EL (cell line): ENCODE measurements around the gene STK17B.
A peak's percentile ranks its signal among the peaks of the same experiment; 100 is the strongest.

Source experiments
- DNase-seq: peaks from one replicate; pipeline ENCODE4 v3.0.0-alpha.2; 2016

Gene STK17B

GRCh38 chr2:196153480-196153879 lies 17.9 kb downstream of the STK17B start:
- no peak for DNase-seq

GRCh38 chr2:196149948-196150347 lies 21.4 kb downstream of the STK17B start:
- DNase-seq: no peak

- no peak for DNase-seq
These were observed 22.6 kb downstream of the STK17B start for GRCh38 chr2:196148736-196149135.

- DNase-seq: no peak
These were observed 26.1 kb downstream of the STK17B start for GRCh38 chr2:196145256-196145655.

- no peak for DNase-seq
These were observed 26.8 kb downstream of the STK17B start for GRCh38 chr2:196144513-196145126.

- DNase-seq: peak; percentile 52
These were observed 27.6 kb downstream of the STK17B start for GRCh38 chr2:196143730-196144131.

- DNase-seq: no peak
These were observed 28.6 kb downstream of the STK17B start for GRCh38 chr2:196142825-196143224.

- no peak for DNase-seq
These were observed 31.2 kb downstream of the STK17B start for GRCh38 chr2:196140213-196140612.

- DNase-seq: peak; percentile 15
These were observed 34.1 kb downstream of the STK17B start for GRCh38 chr2:196137271-196137670.

GRCh38 chr2:196136151-196136550 lies 35.2 kb downstream of the STK17B start:
- peak; percentile 60 for DNase-seq

GRCh38 chr2:196131949-196132925 lies 39.1 kb downstream of the STK17B start:
- no peak for DNase-seq

- peak; percentile 41 for DNase-seq
These were observed 39.9 kb downstream of the STK17B start for GRCh38 chr2:196131384-196131937.

GRCh38 chr2:196130039-196130825 lies 41.1 kb downstream of the STK17B start:
- DNase-seq: no peak

GRCh38 chr2:196128749-196129148 lies 42.6 kb downstream of the STK17B start:
- no peak for DNase-seq

GRCh38 chr2:196125596-196125995 lies 45.8 kb downstream of the STK17B start:
- DNase-seq: no peak

GRCh38 chr2:196123679-196124373 lies 47.6 kb downstream of the STK17B start:
- DNase-seq: peak; percentile 68

GRCh38 chr2:196119926-196120325 lies 51.5 kb downstream of the STK17B start:
- DNase-seq: no peak

- DNase-seq: no peak
These were observed 54.1 kb downstream of the STK17B start for GRCh38 chr2:196117214-196117705.

GRCh38 chr2:196113061-196113974 lies 58.1 kb downstream of the STK17B start:
- DNase-seq: peak; percentile 75

GRCh38 chr2:196112418-196113034 lies 58.9 kb downstream of the STK17B start:
- DNase-seq: peak; percentile 86

- DNase-seq: no peak
These were observed 62.8 kb downstream of the STK17B start for GRCh38 chr2:196108604-196109003.
